IMR-90 (cell line): ENCODE results near the gene CAMTA1. TPM values are rescaled to one million over a fixed set of nuclear protein-coding genes. Genes with fewer than 3 reads are reported as not detected.

Source experiments
- ATAC-seq: fragments of 200-7000 bp; cut with Tn5 transposase; 2 replicates; pipeline ENCODE4 v1.9.1; 2020; ENCODE audit warnings: low read depth, mild to moderate bottlenecking, moderate library complexity
- BruUV-seq: library from RNA; stranded (reverse); fragments of 400-500 nt; replicated peaks from 2 replicates; lab custom pipeline; 2021; lab: Mats Ljungman, UMichigan
- CTCF ChIA-PET: fragments of 300-600 bp; formaldehyde crosslinking; extraction: SDS; loops from one replicate; lab custom pipeline; 2021; ENCODE audit warnings: antibody characterized with exemption; lab: Yijun Ruan, JAX
- POLR2A ChIA-PET: fragments of 300-600 bp; sonication (Branson Sonifier 250); formaldehyde crosslinking; loops from one replicate; lab custom pipeline; 2022; ENCODE audit warnings: antibody characterized with exemption; ENCODE audit not compliant: unreplicated experiment; lab: Charles Lee
- DNase-seq: peaks from one replicate; pipeline ENCODE4 v3.0.0; 2013
- H2AFZ ChIP-seq: replicated peaks from 2 replicates; pipeline ENCODE3; 2013; ENCODE audit warnings: low read length, mild to moderate bottlenecking; ENCODE audit not compliant: poor library complexity
- H2AK5ac ChIP-seq: 2 replicates; pipeline ENCODE4 v1.6.1; 2013; ENCODE audit warnings: low read depth, low read length, inconsistent platforms
- H2AK9ac ChIP-seq: replicated peaks from 2 replicates; pipeline ENCODE3; 2013; ENCODE audit warnings: mild to moderate bottlenecking, low read depth, low read length, moderate library complexity; ENCODE audit not compliant: poor library complexity
- H2BK120ac ChIP-seq: 2 replicates; pipeline ENCODE4 v1.6.1; 2013; ENCODE audit warnings: low read depth, low read length, inconsistent platforms
- H2BK15ac ChIP-seq: 3 replicates; pipeline ENCODE4 v1.6.1; 2013; ENCODE audit warnings: low read depth, low read length, inconsistent platforms
- H2BK20ac ChIP-seq: 2 replicates; pipeline ENCODE4 v1.6.1; 2013; ENCODE audit warnings: low read depth, mild to moderate bottlenecking, inconsistent platforms, low read length, moderate library complexity
- H2BK5ac ChIP-seq: 2 replicates; pipeline ENCODE4 v1.6.1; 2013; ENCODE audit warnings: mild to moderate bottlenecking, low read depth, low read length, inconsistent platforms; ENCODE audit not compliant: poor library complexity, severe bottlenecking
- H3K14ac ChIP-seq: replicated peaks from 2 replicates; pipeline ENCODE4 v1.6.1; 2013; ENCODE audit warnings: low read depth, low read length, inconsistent platforms
- H3K18ac ChIP-seq: 2 replicates; pipeline ENCODE4 v1.6.1; 2013; ENCODE audit warnings: low read depth, low read length, control low read depth
- H3K23ac ChIP-seq: 2 replicates; pipeline ENCODE4 v1.6.1; 2013; ENCODE audit warnings: low read depth, low read length, inconsistent platforms
- H3K27ac ChIP-seq: 2 replicates; pipeline ENCODE4 v1.5.1; 2013; ENCODE audit warnings: mild to moderate bottlenecking, control low read depth, low read length; ENCODE audit not compliant: insufficient read depth
- H3K27me3 ChIP-seq: 2 replicates; pipeline ENCODE4 v1.6.1; 2013; ENCODE audit warnings: low read length; ENCODE audit not compliant: control insufficient read depth, insufficient read depth
- H3K36me3 ChIP-seq: 2 replicates; pipeline ENCODE4 v1.6.1; 2013; ENCODE audit warnings: low read length, mixed read lengths; ENCODE audit not compliant: control insufficient read depth, insufficient read depth
- H3K4ac ChIP-seq: 2 replicates; pipeline ENCODE4 v1.6.1; 2013; ENCODE audit warnings: low read depth, low read length, inconsistent platforms
- H3K4me1 ChIP-seq: 2 replicates; pipeline ENCODE4 v1.6.1; 2013; ENCODE audit warnings: low read length, mixed read lengths; ENCODE audit not compliant: control insufficient read depth, insufficient read depth
- H3K4me2 ChIP-seq: 2 replicates; pipeline ENCODE4 v1.6.1; 2013; ENCODE audit warnings: low read depth, mild to moderate bottlenecking, control low read depth, low read length, moderate library complexity
- H3K4me3 ChIP-seq: 2 replicates; pipeline ENCODE4 v1.5.1; 2013; ENCODE audit warnings: low read depth, mild to moderate bottlenecking, control low read depth, low read length, moderate library complexity; ENCODE audit not compliant: insufficient read depth
- H3K56ac ChIP-seq: 2 replicates; pipeline ENCODE4 v1.6.1; 2013; ENCODE audit warnings: low read length, inconsistent platforms; ENCODE audit not compliant: insufficient read depth; ENCODE audit errors: extremely low read depth
- H3K79me1 ChIP-seq, 2 experiments: 2 replicates each; pipeline ENCODE4 v1.6.1; 2013; ENCODE audit warnings: low read length in 2 of 2, inconsistent platforms in 1 of 2, low read depth in 1 of 2
- H3K9ac ChIP-seq: 2 replicates; pipeline ENCODE4 v1.6.1; 2013; ENCODE audit warnings: low read depth, low read length, control low read depth
- H3K9me1 ChIP-seq: 2 replicates; pipeline ENCODE4 v1.6.1; 2013; ENCODE audit warnings: low read length, inconsistent platforms; ENCODE audit not compliant: insufficient read depth
- H3K9me3 ChIP-seq: 2 replicates; pipeline ENCODE4 v1.6.1; 2013; ENCODE audit warnings: low read length; ENCODE audit not compliant: control insufficient read depth, insufficient read depth
- H4K20me1 ChIP-seq: 2 replicates; pipeline ENCODE4 v1.6.1; 2013; ENCODE audit warnings: low read length, inconsistent platforms; ENCODE audit not compliant: insufficient read depth
- H4K5ac ChIP-seq: 2 replicates; pipeline ENCODE4 v1.6.1; 2013; ENCODE audit warnings: mild to moderate bottlenecking, low read depth, low read length, control low read depth
- H4K8ac ChIP-seq, 2 experiments: 2 replicates each; pipeline ENCODE4 v1.6.1; 2013; ENCODE audit warnings: low read depth in 2 of 2, low read length in 2 of 2, control low read depth in 1 of 2, inconsistent platforms in 1 of 2
- H4K91ac ChIP-seq: 2 replicates; pipeline ENCODE4 v1.6.1; 2013; ENCODE audit warnings: low read depth, low read length, inconsistent platforms; ENCODE audit not compliant: insufficient read depth
- RCOR1 ChIP-seq: IDR thresholded peaks from 2 replicates; pipeline ENCODE4 v1.6.1; 2012; ENCODE audit warnings: mild to moderate bottlenecking, low read length, improper control_type of control experiment; ENCODE audit not compliant: insufficient replicate concordance
- WGBS, 2 experiments: methylation state at CpG; one replicate each; pipeline versions ENCODE4 v1.1.5 to v1.1.7; 2013; ENCODE audit warnings: missing lambda C conversion rate in 2 of 2; ENCODE audit not compliant: insufficient read length in 1 of 2; ENCODE audit errors: extremely low coverage in 2 of 2; 5-methylcytosine and 5-hydroxymethylcytosine counted together
- dilution Hi-C: fragments of 300-500 bp; cut with HindIII; formaldehyde crosslinking; loops from one replicate; pipeline ENCODE4 v1.14.3; 2018; ENCODE audit warnings: low sequenced_read_pairs; ENCODE audit not compliant: unreplicated experiment
- in situ Hi-C: fragments of 300-500 bp; cut with MboI; formaldehyde crosslinking; loops from 3 replicates; pipeline ENCODE4 v1.14.3; 2019; ENCODE audit warnings: low sequenced_read_pairs, inconsistent platforms, mixed read lengths
- intact Hi-C: fragments of 100-400 bp; cut with micrococcal nuclease; formaldehyde crosslinking; loops from 2 replicates; pipeline ENCODE4 v1.10.0; 2022
- polyA plus RNA-seq, 3 experiments: library from polyadenylated mRNA; depleted of rRNA; stranded (reverse); fragments of >200 nt; gene quantifications; 2 replicates each; pipeline ENCODE4 v1.2.3, GENCODE V29; 2012; ENCODE audit warnings: low replicate concordance in 1 of 3
- total RNA-seq: library from RNA; depleted of rRNA; stranded (reverse); fragments of >200 nt; gene quantifications from 2 replicates; pipeline ENCODE4 v1.2.3, GENCODE V29; 2012

The CAMTA1 gene
- total and polyA plus RNA-seq, 2 of the 4 experiments (the other 2 are of a cell fraction) = 35.5 to 74.3 TPM

DNA sequence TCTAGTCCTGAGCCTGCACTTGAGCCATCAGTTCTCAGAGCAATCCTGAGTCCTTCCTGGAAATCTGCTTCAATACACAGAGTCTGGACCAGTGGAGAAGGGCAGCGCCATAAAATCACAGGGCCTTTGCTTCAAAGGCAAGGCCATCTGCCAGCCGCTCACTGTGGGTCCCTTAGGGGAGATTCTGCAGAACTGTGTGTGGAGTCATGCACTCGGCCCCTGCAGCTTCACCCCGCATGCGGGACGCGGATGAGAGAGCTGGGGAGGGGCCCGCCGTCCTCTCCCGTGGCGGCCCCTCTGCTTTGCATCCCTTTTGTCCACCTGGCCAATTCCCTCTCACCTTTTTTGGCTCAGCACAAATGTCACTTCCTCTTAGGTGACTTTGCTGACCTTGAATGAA, 674.7 kb downstream of the CAMTA1 start:
- ChIA-PET CTCF (no interaction called here), POLR2A (no interaction called here)
- H3K9ac ChIP-seq = no peak overlapping the region
- no peak overlapping the region for H3K27ac ChIP-seq
- no peak overlapping the region for H2BK5ac ChIP-seq
- H3K9me1 ChIP-seq = no peaks in the 10 kb centered on the region
- no peak overlapping the region for H2BK120ac ChIP-seq
- no peak overlapping the region for H2BK20ac ChIP-seq
- no peak overlapping the region for H2AK5ac ChIP-seq
- no peaks in the 10 kb centered on the region for H3K27me3 ChIP-seq
- 67% methylated on average over 1 of the region's 11 CpGs; no CpG with 5 or more reads in 1 of the 2 experiments for whole genome bisulfite sequencing, 2 experiments
- H3K4ac ChIP-seq = no peak overlapping the region
- no peak for DNase-seq
- in situ Hi-C loops (no loop called here), dilution Hi-C loops (no loop called here), intact Hi-C loops (no loop called here)
- no peak overlapping the region for H2AK9ac ChIP-seq
- no peak overlapping the region for H3K23ac ChIP-seq
- H2BK15ac ChIP-seq = no peak overlapping the region
- no peak overlapping the region for H2AFZ ChIP-seq
- ATAC-seq = no peak
- H3K14ac ChIP-seq = no peak overlapping the region
- no peaks in the 10 kb centered on the region for H3K9me3 ChIP-seq
- no peak overlapping the region for H3K18ac ChIP-seq
- BruUV-seq = no TSS peak
- H4K91ac ChIP-seq = no peak overlapping the region
- no peaks in the 10 kb centered on the region for H3K36me3 ChIP-seq
- H3K79me1 ChIP-seq = no peaks in the 10 kb centered on the region
- H3K4me2 ChIP-seq = no peak overlapping the region
- no peak overlapping the region for H4K5ac ChIP-seq
- no peaks in the 10 kb centered on the region for H4K20me1 ChIP-seq
- H3K4me1 ChIP-seq = no peaks in the 10 kb centered on the region
- no peak overlapping the region for H3K4me3 ChIP-seq
- no peak overlapping the region for H3K56ac ChIP-seq
- H4K8ac ChIP-seq = no peak overlapping the region
- TF ChIP-seq RCOR1 = no peak
